Measurements from ENCODE around the gene OLFML3. TPM values are rescaled to one million over a fixed set of nuclear protein-coding genes. Genes with fewer than 3 reads are reported as not detected.

Gene OLFML3
- 0.40 and 0.45 TPM in 2 replicates for total RNA-seq (2014; rRNA removed; shearing (Covaris generic))
- 1.7 and 2.4 TPM in 2 replicates for polyA plus RNA-seq (2014; cell fraction: nucleus; rRNA removed)

GRCh38 chr1:113978863-113979702 lies at the start of gene OLFML3:
Gene OLFML3 (plus strand): TSS chr1:113979474. CDS start chr1:113979517, 43 bp downstream.
- DNase-seq (ENCODE audit: extremely low read depth, low read depth): peak; percentile 69

- DNase-seq (ENCODE audit: extremely low read depth, low read depth): no peak
Measured at GRCh38 chr1:113929750-113930498, 49.4 kb upstream of the OLFML3 start.

GRCh38 chr1:113930499-113931161 lies 48.6 kb upstream of the OLFML3 start:
- DNase-seq (ENCODE audit: extremely low read depth, low read depth): no peak

- no peak for DNase-seq (ENCODE audit: extremely low read depth, low read depth)
Measured at GRCh38 chr1:113931451-113931851, 47.8 kb upstream of the OLFML3 start.

GRCh38 chr1:113934006-113934405 lies 45.3 kb upstream of the OLFML3 start:
- DNase-seq (ENCODE audit: extremely low read depth, low read depth): no peak

GRCh38 chr1:113934511-113935055 lies 44.7 kb upstream of the OLFML3 start:
- no peak for DNase-seq (ENCODE audit: extremely low read depth, low read depth)

GRCh38 chr1:113935176-113935575 lies 44.1 kb upstream of the OLFML3 start:
- DNase-seq (ENCODE audit: extremely low read depth, low read depth): no peak

- DNase-seq (ENCODE audit: extremely low read depth, low read depth): no peak
Measured at GRCh38 chr1:113935970-113936369, 43.3 kb upstream of the OLFML3 start.

- no peak for DNase-seq (ENCODE audit: extremely low read depth, low read depth)
Measured at GRCh38 chr1:113937146-113937545, 42.1 kb upstream of the OLFML3 start.

GRCh38 chr1:113938192-113938591 lies 41.1 kb upstream of the OLFML3 start:
- DNase-seq (ENCODE audit: extremely low read depth, low read depth): no peak

GRCh38 chr1:113940365-113941244 lies 38.7 kb upstream of the OLFML3 start:
- DNase-seq (ENCODE audit: extremely low read depth, low read depth): no peak

- no peak for DNase-seq (ENCODE audit: extremely low read depth, low read depth)
Measured at GRCh38 chr1:113941245-113941559, 38.1 kb upstream of the OLFML3 start.

- DNase-seq (ENCODE audit: extremely low read depth, low read depth): no peak
Measured at GRCh38 chr1:113942527-113942926, 36.7 kb upstream of the OLFML3 start.

- DNase-seq (ENCODE audit: extremely low read depth, low read depth): no peak
Measured at GRCh38 chr1:113943028-113943811, 36.1 kb upstream of the OLFML3 start.

- no peak for DNase-seq (ENCODE audit: extremely low read depth, low read depth)
Measured at GRCh38 chr1:113945329-113945728, 33.9 kb upstream of the OLFML3 start.

- no peak for DNase-seq (ENCODE audit: extremely low read depth, low read depth)
Measured at GRCh38 chr1:113946112-113946511, 33.2 kb upstream of the OLFML3 start.

GRCh38 chr1:113946678-113947387 lies 32.4 kb upstream of the OLFML3 start:
- DNase-seq (ENCODE audit: extremely low read depth, low read depth): no peak

- no peak for DNase-seq (ENCODE audit: extremely low read depth, low read depth)
Measured at GRCh38 chr1:113947388-113948107, 31.7 kb upstream of the OLFML3 start.
